Stomach (tissue), 4 donors: ENCODE data around the gene GABRB3.

Experiments
- CTCF ChIP-seq, 7 experiments: fragments of 450-650 bp in 4 of 7; fragments of 200-600 bp in 3 of 7; sonication (generic) in 3 of 7; IDR thresholded peaks; one replicate each; pipeline ENCODE4 v1.5.1; 2016 to 2019; ENCODE audit warnings: antibody characterized with exemption in 7 of 7, control low read depth in 2 of 7, mild to moderate bottlenecking in 1 of 7
- EP300 ChIP-seq: sonication (generic); formaldehyde crosslinking; IDR thresholded peaks from one replicate; pipeline ENCODE4 v1.6.1; 2017; ENCODE audit warnings: antibody characterized with exemption
- POLR2A ChIP-seq, 4 donors: fragments of 450-650 bp; IDR thresholded peaks; one replicate each; pipeline ENCODE4 v1.6.1; 2016; ENCODE audit warnings: antibody characterized with exemption in 4 of 4, control low read depth in 2 of 4, mild to moderate bottlenecking in 1 of 4, moderate library complexity in 1 of 4
- POLR2AphosphoS5 ChIP-seq, 3 donors: sonication (generic); formaldehyde crosslinking; IDR thresholded peaks; one replicate each; pipeline ENCODE4 v1.6.1; 2016; ENCODE audit warnings: antibody characterized with exemption in 3 of 3

DNA sequence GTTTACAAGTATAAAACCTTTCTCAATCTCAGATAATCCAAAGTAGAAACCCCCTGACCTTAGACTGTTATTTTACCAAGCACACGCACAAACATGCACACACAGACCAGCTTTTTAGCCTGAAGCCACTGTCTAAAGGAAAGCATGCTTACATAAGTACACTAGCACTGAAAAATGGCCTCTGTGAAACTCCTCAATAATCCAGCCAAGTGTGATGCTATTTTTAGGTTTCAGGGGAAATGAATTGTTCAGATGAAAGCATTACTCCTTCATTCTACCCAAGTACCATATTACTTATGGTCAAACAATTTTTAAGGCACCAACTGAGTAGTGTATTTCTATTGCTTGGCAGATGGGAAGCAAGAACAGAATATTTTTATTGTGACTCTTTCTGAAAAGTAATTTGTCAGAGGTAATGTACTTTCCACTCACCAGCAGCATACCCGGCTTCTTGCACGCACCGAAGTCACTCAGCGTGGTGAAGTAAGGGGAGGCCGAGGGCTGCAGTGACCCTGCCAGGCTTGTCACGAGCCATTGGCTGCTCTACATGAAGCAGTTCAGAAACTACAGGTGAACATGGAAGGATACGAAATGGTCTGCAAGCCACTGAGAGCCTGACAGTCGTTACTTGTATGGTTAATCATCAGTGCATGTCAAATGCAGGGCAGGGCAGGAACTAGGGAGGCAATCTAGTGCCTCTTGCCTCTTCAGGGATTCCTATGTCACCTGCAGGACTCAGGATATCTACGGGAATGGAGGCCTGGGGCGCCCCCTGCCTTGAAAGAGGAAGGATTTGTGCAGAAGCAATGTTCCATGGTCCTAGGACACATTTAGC is 106.7 kb downstream of the GABRB3 start:
- TF ChIP-seq POLR2A (IDR thresholded peaks at IDR 0.05) (no peak), CTCF (IDR thresholded peaks at IDR 0.05) (no peak), EP300 (no peak), POLR2AphosphoS5 (IDR thresholded peaks at IDR 0.05) (no peak)
